Spleen (tissue), 7 donors: ENCODE data around the gene SCRG1.

Experiments
- CTCF ChIP-seq, 11 experiments: fragments of 200-600 bp in 7 of 11; fragments of 450-650 bp in 4 of 11; sonication (generic) in 4 of 11; IDR thresholded peaks in 8 of 11; conservative IDR thresholded peaks in 3 of 11; 1 replicate in 7 of 11; 2 replicates in 4 of 11; pipeline versions ENCODE4 v1.4.0 to v1.8.0; 2016 to 2021; ENCODE audit warnings: antibody characterized with exemption in 11 of 11, inconsistent platforms in 4 of 11, mild to moderate bottlenecking in 1 of 11
- POLR2A ChIP-seq, 3 donors: fragments of 450-650 bp; IDR thresholded peaks; one replicate each; pipeline ENCODE4 v1.5.1; 2017; ENCODE audit warnings: antibody characterized with exemption in 3 of 3, mild to moderate bottlenecking in 1 of 3
- POLR2AphosphoS5 ChIP-seq, 3 donors: sonication (generic); formaldehyde crosslinking; IDR thresholded peaks; one replicate each; pipeline ENCODE4 v1.5.1; 2017; ENCODE audit warnings: antibody characterized with exemption in 3 of 3
- donor health status: DM: no; HTN: no; CAD: no; lungs with moderate emphysema.
- donor health status: DM: no; HTN: no; CAD: no.
- donor health status: DM: no; HTN: no; CAD: no.

- TF ChIP-seq CTCF (IDR thresholded peaks at IDR 0.05 in 8 of 11, conservative IDR thresholded peaks at IDR 0.05 in 3 of 11) (no peak), POLR2AphosphoS5 (IDR thresholded peaks at IDR 0.05) (no peak), POLR2A (IDR thresholded peaks at IDR 0.05) (no peak)
These were observed 12.2 kb downstream of the SCRG1 start for GRCh38 chr4:173386751-173387150.
